ENCODE data around the gene HTR2A. TPM values are rescaled to one million over a fixed set of nuclear protein-coding genes. Genes with fewer than 3 reads are reported as not detected.

Gene HTR2A
- polyA plus RNA-seq, 1 of the 3 experiments (the other 2 are of a cell fraction) = 0.33 TPM

DNA sequence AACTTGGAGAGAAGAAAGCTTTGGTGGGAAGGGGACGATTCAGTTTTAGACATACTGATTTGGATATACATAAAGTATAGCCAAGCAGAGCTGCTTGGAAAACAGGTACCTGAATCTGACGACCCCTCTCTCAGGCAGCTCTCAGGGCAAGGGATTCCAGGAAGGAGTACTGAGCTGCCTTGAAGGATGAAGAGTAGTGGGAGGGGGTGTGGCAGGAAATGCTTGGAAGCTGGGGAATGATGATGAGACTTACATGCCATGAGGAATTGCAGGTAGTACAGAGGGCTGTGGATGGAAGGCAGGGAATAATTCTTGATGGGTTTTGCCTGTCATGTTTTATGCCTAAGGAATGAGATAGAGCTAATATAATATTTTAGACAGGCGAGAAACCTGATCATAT is 38.7 kb downstream of the HTR2A start:
- Histone ChIP-seq H2AFZ (ENCODE audit: low read depth) (no peak overlapping the region), H4K20me1 (ENCODE audit: insufficient read depth) (no peaks in the 10 kb centered on the region), H3K79me2 (ENCODE audit: insufficient read depth) (no peaks in the 10 kb centered on the region), H3K4me1 (ENCODE audit: control insufficient read depth in 1 of 2, insufficient read depth in 2 of 2, low read depth in 1 of 2, low read length in 1 of 2) (peaks cover 0 to 11% of the 10 kb centered on the region in 2 experiments; a peak in 2 of 4 replicates), H3K27ac (ENCODE audit: low read depth in 2 of 2, low read length in 1 of 2) (no peak overlapping the region), H3K36me3 (replicated peaks in 1 of 2; ENCODE audit: control insufficient read depth in 1 of 2, insufficient read depth in 2 of 2, low read length in 1 of 2) (no peaks in the 10 kb centered on the region), H3K4me3 (ENCODE audit: low read depth in 2 of 2, low read length in 1 of 2) (no peak overlapping the region), H3K9me3 (no peaks in the 10 kb centered on the region), H3K27me3 (ENCODE audit: insufficient read depth) (no peaks in the 10 kb centered on the region), H3K9me2 (no peaks in the 10 kb centered on the region), H3K4me2 (no peak overlapping the region), H3F3A (replicated peaks; ENCODE audit: insufficient read depth) (no peaks in the 10 kb centered on the region), H3K9ac (no peak overlapping the region)
- no peak for DNase-seq
- CTCF ChIA-PET = interaction anchor here (0.6 to 1.3 kb wide), 2 partner anchors 27 to 121 kb away, joined by 3 to 5 read pairs; no protein-coding TSS in a partner anchor
- POLR2A ChIA-PET = no interaction called here
- WGBS (ENCODE audit: low lambda C conversion rate) = 49% methylated on average over 3 of the region's 3 CpGs
- no peak for TF ChIP-seq EP300 (IDR thresholded peaks at IDR 0.05; ENCODE audit: borderline replicate concordance in 1 of 2, low read depth in 1 of 2, low read length in 1 of 2)
- TF ChIP-seq, protein P1, sequence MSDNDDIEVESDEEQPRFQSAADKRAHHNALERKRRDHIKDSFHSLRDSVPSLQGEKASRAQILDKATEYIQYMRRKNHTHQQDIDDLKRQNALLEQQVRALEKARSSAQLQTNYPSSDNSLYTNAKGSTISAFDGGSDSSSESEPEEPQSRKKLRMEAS (IDR thresholded peaks at IDR 0.05; ENCODE audit: low read depth) = no peak

DNA sequence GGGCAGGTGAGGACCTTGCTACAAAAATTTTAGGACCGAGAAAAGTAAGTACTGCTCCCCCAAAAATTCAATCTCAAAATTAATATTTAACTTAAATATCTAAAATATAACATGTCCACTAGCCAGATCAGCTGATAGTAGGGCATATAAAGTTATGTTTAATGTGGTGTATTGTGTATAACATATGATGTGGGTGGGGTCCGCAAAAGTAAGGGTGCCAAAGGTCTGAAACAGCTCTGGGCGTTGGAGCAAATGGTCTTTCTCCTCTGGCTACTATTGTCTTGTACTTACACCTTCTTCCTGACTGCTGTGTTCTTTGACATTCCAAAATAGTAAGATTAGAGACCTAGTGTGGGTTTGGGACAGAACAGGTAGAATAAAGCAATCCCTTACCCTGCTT is 41.2 kb downstream of the HTR2A start:
- no peak overlapping the region for H3K27ac ChIP-seq (ENCODE audit: low read depth in 2 of 2, low read length in 1 of 2)
- H3K4me1 ChIP-seq (ENCODE audit: control insufficient read depth in 1 of 2, insufficient read depth in 2 of 2, low read depth in 1 of 2, low read length in 1 of 2) = peaks cover 0 to 5% of the 10 kb centered on the region in 2 experiments; a peak in 2 of 4 replicates
- no peaks in the 10 kb centered on the region for H3K9me2 ChIP-seq
- H3K9me3 ChIP-seq = no peaks in the 10 kb centered on the region
- TF ChIP-seq ELF1 (IDR thresholded peaks at IDR 0.05) (no peak), SIN3A (IDR thresholded peaks at IDR 0.05; ENCODE audit: borderline replicate concordance, low read depth, low read length) (no peak), GATA2 (CRISPR knock-in tag; IDR thresholded peaks at IDR 0.05) (no peak), TAF1 (IDR thresholded peaks at IDR 0.05; ENCODE audit: borderline replicate concordance, low read depth, low read length) (no peak), MXI1 (IDR thresholded peaks at IDR 0.05; ENCODE audit: low read depth, low read length) (no peak), YY1 (IDR thresholded peaks at IDR 0.05; ENCODE audit: low read depth) (no peak)
- TF ChIP-seq, protein P2, sequence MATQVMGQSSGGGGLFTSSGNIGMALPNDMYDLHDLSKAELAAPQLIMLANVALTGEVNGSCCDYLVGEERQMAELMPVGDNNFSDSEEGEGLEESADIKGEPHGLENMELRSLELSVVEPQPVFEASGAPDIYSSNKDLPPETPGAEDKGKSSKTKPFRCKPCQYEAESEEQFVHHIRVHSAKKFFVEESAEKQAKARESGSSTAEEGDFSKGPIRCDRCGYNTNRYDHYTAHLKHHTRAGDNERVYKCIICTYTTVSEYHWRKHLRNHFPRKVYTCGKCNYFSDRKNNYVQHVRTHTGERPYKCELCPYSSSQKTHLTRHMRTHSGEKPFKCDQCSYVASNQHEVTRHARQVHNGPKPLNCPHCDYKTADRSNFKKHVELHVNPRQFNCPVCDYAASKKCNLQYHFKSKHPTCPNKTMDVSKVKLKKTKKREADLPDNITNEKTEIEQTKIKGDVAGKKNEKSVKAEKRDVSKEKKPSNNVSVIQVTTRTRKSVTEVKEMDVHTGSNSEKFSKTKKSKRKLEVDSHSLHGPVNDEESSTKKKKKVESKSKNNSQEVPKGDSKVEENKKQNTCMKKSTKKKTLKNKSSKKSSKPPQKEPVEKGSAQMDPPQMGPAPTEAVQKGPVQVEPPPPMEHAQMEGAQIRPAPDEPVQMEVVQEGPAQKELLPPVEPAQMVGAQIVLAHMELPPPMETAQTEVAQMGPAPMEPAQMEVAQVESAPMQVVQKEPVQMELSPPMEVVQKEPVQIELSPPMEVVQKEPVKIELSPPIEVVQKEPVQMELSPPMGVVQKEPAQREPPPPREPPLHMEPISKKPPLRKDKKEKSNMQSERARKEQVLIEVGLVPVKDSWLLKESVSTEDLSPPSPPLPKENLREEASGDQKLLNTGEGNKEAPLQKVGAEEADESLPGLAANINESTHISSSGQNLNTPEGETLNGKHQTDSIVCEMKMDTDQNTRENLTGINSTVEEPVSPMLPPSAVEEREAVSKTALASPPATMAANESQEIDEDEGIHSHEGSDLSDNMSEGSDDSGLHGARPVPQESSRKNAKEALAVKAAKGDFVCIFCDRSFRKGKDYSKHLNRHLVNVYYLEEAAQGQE (IDR thresholded peaks at IDR 0.05; ENCODE audit: low read depth, low read length) = no peak
- no peak overlapping the region for H3K4me2 ChIP-seq
- no peaks in the 10 kb centered on the region for H3K79me2 ChIP-seq (ENCODE audit: insufficient read depth)
- 58% methylated on average over 3 of the region's 3 CpGs for WGBS (ENCODE audit: low lambda C conversion rate)
- POLR2A ChIA-PET = no interaction called here
- no peak for DNase-seq
- no peaks in the 10 kb centered on the region for H3F3A ChIP-seq (replicated peaks; ENCODE audit: insufficient read depth)
- no peaks in the 10 kb centered on the region for H4K20me1 ChIP-seq (ENCODE audit: insufficient read depth)
- no peak overlapping the region for H2AFZ ChIP-seq (ENCODE audit: low read depth)
- H3K36me3 ChIP-seq (replicated peaks in 1 of 2; ENCODE audit: control insufficient read depth in 1 of 2, insufficient read depth in 2 of 2, low read length in 1 of 2) = no peaks in the 10 kb centered on the region
- H3K27me3 ChIP-seq (ENCODE audit: insufficient read depth) = no peaks in the 10 kb centered on the region
- no peak overlapping the region for H3K9ac ChIP-seq
- no peak overlapping the region for H3K4me3 ChIP-seq (ENCODE audit: low read depth in 2 of 2, low read length in 1 of 2)
- CTCF ChIA-PET = interaction anchor here (1.1 to 1.2 kb wide), 2 partner anchors 16 to 24 kb away, joined by 3 to 4 read pairs; no protein-coding TSS in a partner anchor
